Transverse colon (tissue), 4 donors: Measurements from ENCODE around the gene VPS35L. TPM values are rescaled to one million over a fixed set of nuclear protein-coding genes. Genes with fewer than 3 reads are reported as not detected.

ENCODE experiments used
- DNase-seq: peaks from one replicate; pipeline ENCODE4 v3.0.0-alpha.2; 2019
- H3K27ac ChIP-seq, 4 donors: fragments of 200-600 bp; sonication (generic); 2 replicates each; pipeline ENCODE4 v1.5.1; 2016 to 2018; ENCODE audit warnings: inconsistent platforms in 4 of 4
- H3K27me3 ChIP-seq: fragments of 200-600 bp; sonication (generic); 2 replicates; pipeline ENCODE4 v1.5.1; 2017; ENCODE audit warnings: inconsistent platforms
- H3K36me3 ChIP-seq, 4 donors: fragments of 200-600 bp; sonication (generic); 2 replicates each; pipeline ENCODE4 v1.5.1; 2017 to 2019; ENCODE audit warnings: inconsistent platforms in 4 of 4
- H3K4me1 ChIP-seq, 4 donors: fragments of 200-600 bp; sonication (generic); 2 replicates each; pipeline ENCODE4 v1.5.1; 2017 to 2020; ENCODE audit warnings: inconsistent platforms in 4 of 4
- H3K4me3 ChIP-seq, 4 donors: fragments of 200-600 bp; sonication (generic); 1 replicate in 1 of 4; 2 replicates in 3 of 4; pipeline versions ENCODE4 v1.5.1 to v1.6.1; 2017 to 2019; ENCODE audit warnings: inconsistent platforms in 4 of 4
- H3K9me3 ChIP-seq, 2 donors: fragments of 200-600 bp; sonication (generic); 2 replicates each; pipeline ENCODE4 v1.5.1; 2017 to 2019; ENCODE audit warnings: inconsistent platforms in 2 of 2
- EP300 ChIP-seq: sonication (generic); formaldehyde crosslinking; IDR thresholded peaks from one replicate; pipeline ENCODE4 v1.6.1; 2017; ENCODE audit warnings: antibody characterized with exemption, low read depth
- POLR2A ChIP-seq: fragments of 450-650 bp; IDR thresholded peaks from one replicate; pipeline ENCODE4 v1.6.1; 2016; ENCODE audit warnings: antibody characterized with exemption, mild to moderate bottlenecking, moderate library complexity
- POLR2AphosphoS5 ChIP-seq, 3 donors: sonication (generic); formaldehyde crosslinking; IDR thresholded peaks; one replicate each; pipeline ENCODE4 v1.6.1; 2016; ENCODE audit warnings: antibody characterized with exemption in 3 of 3
- WGBS, 2 donors: methylation state at CpG; one replicate each; pipeline ENCODE4 v1.1.5; 2018; ENCODE audit warnings: low coverage in 1 of 2; 5-methylcytosine and 5-hydroxymethylcytosine counted together
- in situ Hi-C, 4 donors: fragments of 200-750 bp; cut with MboI; loops; one replicate each; pipeline versions ENCODE4 v1.15.0 to v1.15.1; 2017; ENCODE audit warnings: low sequenced_read_pairs in 3 of 4, low pct_ligation_motif_present in 1 of 4, low pct_unique_long_range_greater_than_20kb in 1 of 4
- intact Hi-C: fragments of 100-400 bp; cut with DNase I; formaldehyde crosslinking; loops from one replicate; pipeline ENCODE4 v1.15.1; 2023; ENCODE audit warnings: low total_unique reads
- total RNA-seq, 4 donors: library from RNA; depleted of rRNA; stranded (reverse); fragments of >200 nt; gene quantifications; one replicate each; pipeline ENCODE4 v1.1.0, GENCODE V29; 2016
- TF ChIP-seq, protein P1 (sequence below), 5 experiments: fragments of 200-600 bp in 3 of 5; fragments of 450-650 bp in 2 of 5; sonication (generic) in 3 of 5; IDR thresholded peaks; 1 replicate in 2 of 5; 2 replicates in 3 of 5; pipeline ENCODE4 v1.5.1; 2016 to 2017; ENCODE audit warnings: antibody characterized with exemption in 5 of 5, inconsistent platforms in 3 of 5, mild to moderate bottlenecking in 2 of 5, moderate library complexity in 1 of 5

Gene VPS35L
- total RNA-seq, 4 donors from 2014 or later: 40.0 to 89.8 (median 51.5) TPM

- intact Hi-C loops (no loop called here), in situ Hi-C loops (no loop called here)
- H3K4me3 ChIP-seq: no peak overlapping the region
- no peaks in the 10 kb centered on the region for H3K4me1 ChIP-seq
- no peaks in the 10 kb centered on the region for H3K27me3 ChIP-seq
- DNase-seq: no peak
- H3K27ac ChIP-seq: no peak overlapping the region
- H3K9me3 ChIP-seq: no peaks in the 10 kb centered on the region
- no peak for TF ChIP-seq POLR2A
- TF ChIP-seq EP300: no peak
- TF ChIP-seq, protein P1, sequence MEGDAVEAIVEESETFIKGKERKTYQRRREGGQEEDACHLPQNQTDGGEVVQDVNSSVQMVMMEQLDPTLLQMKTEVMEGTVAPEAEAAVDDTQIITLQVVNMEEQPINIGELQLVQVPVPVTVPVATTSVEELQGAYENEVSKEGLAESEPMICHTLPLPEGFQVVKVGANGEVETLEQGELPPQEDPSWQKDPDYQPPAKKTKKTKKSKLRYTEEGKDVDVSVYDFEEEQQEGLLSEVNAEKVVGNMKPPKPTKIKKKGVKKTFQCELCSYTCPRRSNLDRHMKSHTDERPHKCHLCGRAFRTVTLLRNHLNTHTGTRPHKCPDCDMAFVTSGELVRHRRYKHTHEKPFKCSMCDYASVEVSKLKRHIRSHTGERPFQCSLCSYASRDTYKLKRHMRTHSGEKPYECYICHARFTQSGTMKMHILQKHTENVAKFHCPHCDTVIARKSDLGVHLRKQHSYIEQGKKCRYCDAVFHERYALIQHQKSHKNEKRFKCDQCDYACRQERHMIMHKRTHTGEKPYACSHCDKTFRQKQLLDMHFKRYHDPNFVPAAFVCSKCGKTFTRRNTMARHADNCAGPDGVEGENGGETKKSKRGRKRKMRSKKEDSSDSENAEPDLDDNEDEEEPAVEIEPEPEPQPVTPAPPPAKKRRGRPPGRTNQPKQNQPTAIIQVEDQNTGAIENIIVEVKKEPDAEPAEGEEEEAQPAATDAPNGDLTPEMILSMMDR (IDR thresholded peaks at IDR 0.05): no peak
- TF ChIP-seq POLR2AphosphoS5 (IDR thresholded peaks at IDR 0.05): no peak
- H3K36me3 ChIP-seq: peaks cover 0 to 24% (median 5%) of the 10 kb centered on the region in 4 donors
- 93 to 95% methylated on average over 3 to 9 of the region's 9 CpGs for WGBS, 2 donors
Observed at GRCh38 chr16:19655242-19655777, 99.8 kb downstream of the VPS35L start.

DNA sequence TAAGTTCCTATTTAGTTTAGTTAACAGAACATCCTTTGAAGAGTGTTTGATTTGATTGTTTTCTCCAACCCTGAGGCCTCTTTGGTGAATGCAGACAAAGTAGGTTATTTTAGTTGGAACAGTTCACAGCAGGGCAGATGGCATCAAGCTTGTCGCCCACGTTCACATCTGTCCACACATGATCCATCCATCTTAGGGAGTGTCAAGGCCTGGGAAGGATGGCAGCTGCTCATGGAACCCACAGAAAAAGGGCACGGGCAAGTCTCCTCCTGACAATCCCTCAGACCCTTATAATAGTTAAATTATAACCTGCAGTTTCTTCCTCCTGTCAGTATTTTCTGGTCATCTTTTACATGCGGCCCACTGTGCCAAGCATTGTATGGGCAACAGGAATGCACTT lies 102.3 kb downstream of the VPS35L start:
- H3K36me3 ChIP-seq: peaks cover 0 to 13% (median 2%) of the 10 kb centered on the region in 4 donors
- no peak for DNase-seq

GRCh38 chr16:19659554-19659953 lies 104.1 kb downstream of the VPS35L start:
- WGBS, 2 donors: 96% methylated on average over 1 of the region's 1 CpG; no CpG with 5 or more reads in 1 of the 2 donors
- intact Hi-C loops (no loop called here), in situ Hi-C loops (no loop called here)
- no peak overlapping the region for H3K4me3 ChIP-seq
- no peak overlapping the region for H3K27ac ChIP-seq
- no peaks in the 10 kb centered on the region for H3K4me1 ChIP-seq
- no peak for TF ChIP-seq POLR2A
- TF ChIP-seq POLR2AphosphoS5 (IDR thresholded peaks at IDR 0.05): no peak
- TF ChIP-seq, protein P1 (IDR thresholded peaks at IDR 0.05): no peak
- TF ChIP-seq EP300: no peak
- H3K9me3 ChIP-seq: no peaks in the 10 kb centered on the region
- H3K27me3 ChIP-seq: no peaks in the 10 kb centered on the region
- DNase-seq: no peak
- H3K36me3 ChIP-seq: peaks cover 0 to 3% (median 2%) of the 10 kb centered on the region in 4 donors

More for the DNA sequence above, 102.3 kb downstream of the VPS35L start:
- 94% methylated on average over 4 of the region's 4 CpGs; no CpG with 5 or more reads in 1 of the 2 donors for WGBS, 2 donors
- no peak overlapping the region for H3K27ac ChIP-seq
- H3K9me3 ChIP-seq: no peaks in the 10 kb centered on the region
- intact Hi-C loops: no loop called here
- in situ Hi-C loops: no loop called here
- H3K4me1 ChIP-seq: no peaks in the 10 kb centered on the region
- no peak overlapping the region for H3K4me3 ChIP-seq
- TF ChIP-seq EP300 (no peak), POLR2AphosphoS5 (IDR thresholded peaks at IDR 0.05) (no peak)
- H3K27me3 ChIP-seq: no peaks in the 10 kb centered on the region

DNA sequence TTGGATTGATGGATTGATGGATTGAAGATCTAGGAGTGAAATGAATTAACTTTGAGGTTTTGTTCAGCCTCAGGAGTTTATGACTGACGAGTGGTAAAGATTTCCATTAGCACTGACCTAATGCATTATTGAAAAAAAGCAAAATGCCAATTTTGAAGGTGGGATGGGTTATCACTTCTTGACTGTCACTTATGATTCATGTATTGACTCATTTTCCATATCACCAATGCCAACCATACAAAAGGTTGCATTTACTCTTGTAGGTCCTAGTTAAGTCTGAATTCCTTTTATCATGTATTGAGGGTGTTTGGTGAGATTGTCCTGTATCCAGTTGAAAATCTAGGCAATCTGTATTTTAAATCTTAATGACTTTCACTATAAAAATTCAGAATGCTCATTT lies 104.9 kb downstream of the VPS35L start:
- H3K9me3 ChIP-seq: no peaks in the 10 kb centered on the region
- 89 to 98% methylated on average over 1 of the region's 1 CpG for WGBS, 2 donors
- H3K36me3 ChIP-seq: peaks cover 0 to 3% (median 2%) of the 10 kb centered on the region in 4 donors
- no peak for DNase-seq
- no peaks in the 10 kb centered on the region for H3K27me3 ChIP-seq
- no peak overlapping the region for H3K4me3 ChIP-seq
- in situ Hi-C loops (no loop called here), intact Hi-C loops (no loop called here)
- H3K27ac ChIP-seq: no peak overlapping the region
- no peaks in the 10 kb centered on the region for H3K4me1 ChIP-seq
- TF ChIP-seq POLR2A (no peak), EP300 (no peak), POLR2AphosphoS5 (IDR thresholded peaks at IDR 0.05) (no peak)
- TF ChIP-seq, protein P1 (IDR thresholded peaks at IDR 0.05): no peak

GRCh38 chr16:19662351-19662750 lies 106.8 kb downstream of the VPS35L start:
- no peaks in the 10 kb centered on the region for H3K9me3 ChIP-seq
- in situ Hi-C loops (no loop called here), intact Hi-C loops (no loop called here)
- TF ChIP-seq, protein P1 (IDR thresholded peaks at IDR 0.05): no peak
- TF ChIP-seq POLR2AphosphoS5 (IDR thresholded peaks at IDR 0.05): no peak
- TF ChIP-seq POLR2A: no peak
- no peak for TF ChIP-seq EP300
- H3K27me3 ChIP-seq: no peaks in the 10 kb centered on the region
- no peak overlapping the region for H3K27ac ChIP-seq
- WGBS, 2 donors: 70 to 92% methylated on average over 2 to 7 of the region's 7 CpGs
- peaks cover 0 to 7% (median 0%) of the 10 kb centered on the region in 4 donors for H3K4me1 ChIP-seq
- H3K4me3 ChIP-seq: no peak overlapping the region
- peaks cover 0 to 3% (median 2%) of the 10 kb centered on the region in 4 donors for H3K36me3 ChIP-seq
- no peak for DNase-seq
